B cell (primary cell): ENCODE results near the gene TET2.

Experiments
- EZH2 ChIP-seq: IDR thresholded peaks from 2 replicates; pipeline ENCODE4 v1.6.1; 2012; ENCODE audit warnings: borderline replicate concordance, low read depth, mild to moderate bottlenecking, moderate library complexity, low read length; ENCODE audit not compliant: insufficient read depth, poor library complexity, severe bottlenecking
- TF ChIP-seq, protein P1 (sequence below): fragments of 200-600 bp; IDR thresholded peaks from one replicate; pipeline ENCODE4 v1.8.0; 2022; ENCODE audit warnings: antibody characterized with exemption, mild to moderate bottlenecking

DNA sequence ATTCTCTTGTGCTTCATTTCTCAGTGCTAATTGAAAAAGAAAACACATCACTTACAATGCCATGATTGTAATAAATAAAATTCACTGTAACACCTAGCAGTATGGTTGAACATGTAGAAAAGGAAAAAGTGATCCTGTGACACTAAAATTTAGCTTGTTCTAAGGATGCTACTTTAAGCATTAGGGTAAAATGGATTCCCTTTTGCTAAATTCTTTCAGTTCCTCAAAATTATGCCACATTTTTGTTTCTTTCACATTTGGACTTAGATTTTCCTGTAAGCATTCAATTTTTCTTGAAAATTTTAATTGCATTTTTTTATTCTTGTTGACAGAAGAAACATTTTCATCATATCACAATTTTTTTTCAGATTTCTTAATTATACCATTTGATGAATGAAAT, 19.4 kb downstream of the TET2 start:
- TF ChIP-seq, protein P1, sequence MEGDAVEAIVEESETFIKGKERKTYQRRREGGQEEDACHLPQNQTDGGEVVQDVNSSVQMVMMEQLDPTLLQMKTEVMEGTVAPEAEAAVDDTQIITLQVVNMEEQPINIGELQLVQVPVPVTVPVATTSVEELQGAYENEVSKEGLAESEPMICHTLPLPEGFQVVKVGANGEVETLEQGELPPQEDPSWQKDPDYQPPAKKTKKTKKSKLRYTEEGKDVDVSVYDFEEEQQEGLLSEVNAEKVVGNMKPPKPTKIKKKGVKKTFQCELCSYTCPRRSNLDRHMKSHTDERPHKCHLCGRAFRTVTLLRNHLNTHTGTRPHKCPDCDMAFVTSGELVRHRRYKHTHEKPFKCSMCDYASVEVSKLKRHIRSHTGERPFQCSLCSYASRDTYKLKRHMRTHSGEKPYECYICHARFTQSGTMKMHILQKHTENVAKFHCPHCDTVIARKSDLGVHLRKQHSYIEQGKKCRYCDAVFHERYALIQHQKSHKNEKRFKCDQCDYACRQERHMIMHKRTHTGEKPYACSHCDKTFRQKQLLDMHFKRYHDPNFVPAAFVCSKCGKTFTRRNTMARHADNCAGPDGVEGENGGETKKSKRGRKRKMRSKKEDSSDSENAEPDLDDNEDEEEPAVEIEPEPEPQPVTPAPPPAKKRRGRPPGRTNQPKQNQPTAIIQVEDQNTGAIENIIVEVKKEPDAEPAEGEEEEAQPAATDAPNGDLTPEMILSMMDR = no peak
- no peak for TF ChIP-seq EZH2
